Endothelial cell of umbilical vein (primary cell): ENCODE results near the gene OXNAD1. TPM values are rescaled to one million over a fixed set of nuclear protein-coding genes. Genes with fewer than 3 reads are reported as not detected.

Experiments
- BruUV-seq: library from RNA; stranded (reverse); fragments of 400-500 nt; replicated peaks from 2 replicates; lab custom pipeline; 2021; lab: Mats Ljungman, UMichigan
- CTCF ChIA-PET: fragments of 300-600, 350-600 bp; sonication (Branson Sonifier 250); formaldehyde crosslinking; loops from one replicate; lab custom pipeline; 2021; ENCODE audit warnings: antibody characterized with exemption, inconsistent platforms; lab: Charles Lee
- POLR2A ChIA-PET: fragments of 300-600, 350-600 bp; sonication (Branson Sonifier 250); formaldehyde crosslinking; loops from one replicate; lab custom pipeline; 2021; ENCODE audit warnings: antibody characterized with exemption, inconsistent platforms; lab: Charles Lee
- DNase-seq: peaks from one replicate; pipeline ENCODE4 v3.0.0-alpha.2; 2011; ENCODE audit warnings: low read depth, low spot score
- FAIRE-seq: peaks from 2 replicates; lab custom pipeline; 2011; peaks lifted over from hg19 to GRCh38; lab: Jason Lieb, UNC
- H2AFZ ChIP-seq: 2 replicates; pipeline ENCODE4 v1.6.0; 2012; ENCODE audit warnings: low read depth, low read length, control low read depth, inconsistent platforms
- H3K27ac ChIP-seq: 2 replicates; pipeline ENCODE4 v1.5.1; 2011; ENCODE audit warnings: low read depth, mild to moderate bottlenecking, control low read depth, low read length, moderate library complexity; ENCODE audit not compliant: insufficient read depth
- H3K27me3 ChIP-seq, 2 experiments: 2 replicates each; pipeline versions ENCODE4 v1.6.0 to v1.6.1; 2011; ENCODE audit warnings: low read length in 2 of 2, mixed read lengths in 1 of 2; ENCODE audit not compliant: control insufficient read depth in 2 of 2, insufficient read depth in 2 of 2
- H3K36me3 ChIP-seq, 2 experiments: 2 replicates in 1 of 2; 3 replicates in 1 of 2; pipeline ENCODE4 v1.5.1; 2011; ENCODE audit warnings: low read length in 2 of 2, mild to moderate bottlenecking in 1 of 2, moderate library complexity in 1 of 2; ENCODE audit not compliant: control insufficient read depth in 2 of 2, insufficient read depth in 2 of 2; ENCODE audit errors: extremely low read depth in 1 of 2
- H3K4me1 ChIP-seq: 3 replicates; pipeline ENCODE4 v1.5.1; 2011; ENCODE audit warnings: mild to moderate bottlenecking, low read length; ENCODE audit not compliant: control insufficient read depth, insufficient read depth; ENCODE audit errors: extremely low read depth
- H3K4me2 ChIP-seq: 2 replicates; pipeline ENCODE4 v1.6.1; 2011; ENCODE audit warnings: low read length, control low read depth, mixed read lengths; ENCODE audit not compliant: insufficient read depth
- H3K4me3 ChIP-seq, 3 experiments: fragments of 200-600 bp in 1 of 3; sonication (generic), shearing (Covaris generic) in 1 of 3; replicated peaks in 1 of 3; 2 replicates each; pipeline ENCODE4 v1.5.1; 2011 to 2016; ENCODE audit warnings: control low read depth in 3 of 3, low read length in 3 of 3, mild to moderate bottlenecking in 2 of 3, inconsistent platforms in 1 of 3, low read depth in 1 of 3, moderate library complexity in 1 of 3; ENCODE audit not compliant: insufficient read depth in 1 of 3
- H3K79me2 ChIP-seq: 2 replicates; pipeline ENCODE4 v1.6.0; 2012; ENCODE audit warnings: low read length, inconsistent platforms; ENCODE audit not compliant: control insufficient read depth, insufficient read depth
- H3K9ac ChIP-seq: replicated peaks from 2 replicates; pipeline ENCODE3; 2011; ENCODE audit warnings: low read length, control low read depth; ENCODE audit not compliant: insufficient read depth; ENCODE audit errors: extremely low read depth
- H3K9me1 ChIP-seq: replicated peaks from 3 replicates; pipeline ENCODE4 v1.6.0; 2011; ENCODE audit warnings: mild to moderate bottlenecking, low read length; ENCODE audit not compliant: control insufficient read depth, insufficient read depth; ENCODE audit errors: extremely low read depth
- H3K9me3 ChIP-seq: replicated peaks from 2 replicates; pipeline ENCODE4 v1.5.1; 2012; ENCODE audit warnings: low read length, inconsistent platforms; ENCODE audit not compliant: control insufficient read depth, insufficient read depth
- H4K20me1 ChIP-seq: replicated peaks from 2 replicates; pipeline ENCODE3; 2011; ENCODE audit warnings: mild to moderate bottlenecking, low read length; ENCODE audit not compliant: control insufficient read depth, insufficient read depth; ENCODE audit errors: extremely low read depth
- EZH2 ChIP-seq: IDR thresholded peaks from 2 replicates; pipeline ENCODE4 v1.6.1; 2012; ENCODE audit warnings: borderline replicate concordance, low read depth, mild to moderate bottlenecking, moderate library complexity, low read length, inconsistent platforms; ENCODE audit not compliant: severe bottlenecking
- FOS ChIP-seq: IDR thresholded peaks from 2 replicates; pipeline ENCODE4 v1.6.1; 2011; ENCODE audit warnings: mild to moderate bottlenecking, low read length, moderate library complexity, borderline replicate concordance; ENCODE audit not compliant: insufficient read depth
- GATA2 ChIP-seq: IDR thresholded peaks from 2 replicates; pipeline ENCODE4 v1.7.0; 2011; ENCODE audit warnings: low read depth, mild to moderate bottlenecking, moderate library complexity, mixed read lengths, low read length; ENCODE audit not compliant: insufficient read length, insufficient read depth
- JUN ChIP-seq: IDR thresholded peaks from 2 replicates; pipeline ENCODE4 v1.6.1; 2011; ENCODE audit warnings: borderline replicate concordance, low read depth; ENCODE audit not compliant: insufficient read length, insufficient read depth
- MYC ChIP-seq: IDR thresholded peaks from one replicate; pipeline ENCODE4 v1.6.1; 2011; ENCODE audit warnings: mild to moderate bottlenecking, low read depth, low read length
- POLR2A ChIP-seq: IDR thresholded peaks from 2 replicates; pipeline ENCODE4 v1.6.1; 2012; ENCODE audit warnings: low read depth, mild to moderate bottlenecking, control low read depth, low read length
- POLR2AphosphoS5 ChIP-seq: IDR thresholded peaks from 2 replicates; pipeline ENCODE4 v1.6.1; 2012; ENCODE audit warnings: low read depth, mild to moderate bottlenecking, control low read depth, low read length, moderate library complexity; ENCODE audit not compliant: insufficient read depth
- dilution Hi-C: fragments of 300-500 bp; cut with MboI; formaldehyde crosslinking; loops from one replicate; pipeline ENCODE4 v1.15.0; 2019; ENCODE audit warnings: low sequenced_read_pairs; ENCODE audit not compliant: extremely low pct_ligation_motif_present
- intact Hi-C: fragments of 100-400 bp; cut with micrococcal nuclease; formaldehyde crosslinking; loops from one replicate; pipeline ENCODE4 v1.10.0; 2022
- polyA plus RNA-seq, 4 experiments: library from polyadenylated mRNA; depleted of rRNA in 3 of 4; stranded (reverse) in 3 of 4; unstranded in 1 of 4; fragments of >200 nt; gene quantifications; 2 replicates each; pipeline versions ENCODE4 v1.2.1 to v1.2.3, GENCODE V29; 2011 to 2012; ENCODE audit warnings: missing spikeins in 1 of 4
- total RNA-seq: library from RNA; stranded (reverse); gene quantifications from 2 replicates; pipeline ENCODE4 v1.2.3, GENCODE V29; 2021
- TF ChIP-seq, protein P1 (sequence below): IDR thresholded peaks from 2 replicates; pipeline ENCODE4 v1.6.1; 2011; ENCODE audit not compliant: insufficient read depth, insufficient read length
- TF ChIP-seq, protein P2 (sequence below), 2 donors: IDR thresholded peaks; 1 replicate in 1 of 2; 2 replicates in 1 of 2; pipeline ENCODE4 v1.5.1; 2011; ENCODE audit warnings: low read length in 2 of 2, mild to moderate bottlenecking in 2 of 2, moderate library complexity in 2 of 2, control low read depth in 1 of 2, inconsistent platforms in 1 of 2, low read depth in 1 of 2; ENCODE audit not compliant: insufficient read depth in 1 of 2; ENCODE audit errors: extremely low read depth in 1 of 2

The OXNAD1 gene
- total and polyA plus RNA-seq, 2 donors (not counting 3 experiments of a cell fraction or from before 2014, with no cell fraction given): 5.5 to 9.7 TPM

DNA sequence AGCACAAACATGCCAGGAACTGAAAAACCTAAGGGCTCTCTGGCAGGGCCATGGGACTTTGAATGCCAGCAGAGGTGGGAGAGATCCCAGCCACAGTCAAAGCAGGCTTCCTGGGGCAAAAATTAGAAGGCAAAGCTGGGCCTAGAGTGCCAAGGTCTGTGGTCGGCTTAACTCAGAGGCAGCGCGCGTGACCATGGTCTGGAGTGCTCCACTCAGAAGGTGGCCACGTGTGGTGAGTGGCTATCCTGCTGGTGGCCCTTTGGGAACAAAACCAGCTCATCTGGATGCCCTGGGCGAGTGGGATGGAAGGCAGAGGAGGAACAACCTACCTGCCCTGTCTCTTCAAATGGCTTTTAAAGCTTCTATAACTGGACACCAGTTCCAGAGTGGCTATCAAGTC lies 63.1 kb downstream of the OXNAD1 start:
- dilution Hi-C loops: no loop called here
- DNase-seq: no peak
- POLR2A ChIA-PET: no interaction called here
- no peak for FAIRE-seq
- Histone ChIP-seq H3K4me2 (no peak overlapping the region), H2AFZ (no peak overlapping the region), H3K9me3 (no peaks in the 10 kb centered on the region), H3K9ac (no peak overlapping the region), H4K20me1 (no peaks in the 10 kb centered on the region), H3K27me3 (no peaks in the 10 kb centered on the region), H3K79me2 (no peaks in the 10 kb centered on the region), H3K4me3 (no peak overlapping the region), H3K27ac (no peak overlapping the region), H3K36me3 (peaks cover 0 to 9% of the 10 kb centered on the region in 2 experiments), H3K4me1 (no peaks in the 10 kb centered on the region), H3K9me1 (no peaks in the 10 kb centered on the region)
- TF ChIP-seq GATA2 (no peak), EZH2 (no peak), MYC (no peak), POLR2A (no peak), FOS (no peak), JUN (no peak), POLR2AphosphoS5 (no peak)
- TF ChIP-seq, protein P1, sequence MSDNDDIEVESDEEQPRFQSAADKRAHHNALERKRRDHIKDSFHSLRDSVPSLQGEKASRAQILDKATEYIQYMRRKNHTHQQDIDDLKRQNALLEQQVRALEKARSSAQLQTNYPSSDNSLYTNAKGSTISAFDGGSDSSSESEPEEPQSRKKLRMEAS: no peak
- TF ChIP-seq, protein P2, sequence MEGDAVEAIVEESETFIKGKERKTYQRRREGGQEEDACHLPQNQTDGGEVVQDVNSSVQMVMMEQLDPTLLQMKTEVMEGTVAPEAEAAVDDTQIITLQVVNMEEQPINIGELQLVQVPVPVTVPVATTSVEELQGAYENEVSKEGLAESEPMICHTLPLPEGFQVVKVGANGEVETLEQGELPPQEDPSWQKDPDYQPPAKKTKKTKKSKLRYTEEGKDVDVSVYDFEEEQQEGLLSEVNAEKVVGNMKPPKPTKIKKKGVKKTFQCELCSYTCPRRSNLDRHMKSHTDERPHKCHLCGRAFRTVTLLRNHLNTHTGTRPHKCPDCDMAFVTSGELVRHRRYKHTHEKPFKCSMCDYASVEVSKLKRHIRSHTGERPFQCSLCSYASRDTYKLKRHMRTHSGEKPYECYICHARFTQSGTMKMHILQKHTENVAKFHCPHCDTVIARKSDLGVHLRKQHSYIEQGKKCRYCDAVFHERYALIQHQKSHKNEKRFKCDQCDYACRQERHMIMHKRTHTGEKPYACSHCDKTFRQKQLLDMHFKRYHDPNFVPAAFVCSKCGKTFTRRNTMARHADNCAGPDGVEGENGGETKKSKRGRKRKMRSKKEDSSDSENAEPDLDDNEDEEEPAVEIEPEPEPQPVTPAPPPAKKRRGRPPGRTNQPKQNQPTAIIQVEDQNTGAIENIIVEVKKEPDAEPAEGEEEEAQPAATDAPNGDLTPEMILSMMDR (IDR thresholded peaks at IDR 0.05; ENCODE audit: extremely low read depth in 1 of 2, insufficient read depth in 1 of 2, low read depth in 1 of 2, low read length in 2 of 2): no peak
- intact Hi-C loops: no loop called here
- CTCF ChIA-PET: interaction anchor here (1.3 kb wide), 1 partner anchor 185 kb away, joined by 3 read pairs; no protein-coding TSS in a partner anchor
- BruUV-seq: no TSS peak
